ENCODE results near the gene FADS2.

GRCh38 chr11:61883947-61884346, 55.8 kb downstream of the FADS2 start:
- TF ChIP-seq RCOR1 (IDR thresholded peaks at IDR 0.05; ENCODE audit: low read depth, low read length) (no peak), RNF2 (IDR thresholded peaks at IDR 0.05; ENCODE audit: borderline replicate concordance, low read depth) (no peak), RARB (CRISPR knock-in tag; IDR thresholded peaks at IDR 0.05) (no peak), PBX3 (IDR thresholded peaks at IDR 0.05) (no peak), MAFK (IDR thresholded peaks at IDR 0.05; ENCODE audit: partially characterized antibody) (no peak)
- TF ChIP-seq, protein P1, sequence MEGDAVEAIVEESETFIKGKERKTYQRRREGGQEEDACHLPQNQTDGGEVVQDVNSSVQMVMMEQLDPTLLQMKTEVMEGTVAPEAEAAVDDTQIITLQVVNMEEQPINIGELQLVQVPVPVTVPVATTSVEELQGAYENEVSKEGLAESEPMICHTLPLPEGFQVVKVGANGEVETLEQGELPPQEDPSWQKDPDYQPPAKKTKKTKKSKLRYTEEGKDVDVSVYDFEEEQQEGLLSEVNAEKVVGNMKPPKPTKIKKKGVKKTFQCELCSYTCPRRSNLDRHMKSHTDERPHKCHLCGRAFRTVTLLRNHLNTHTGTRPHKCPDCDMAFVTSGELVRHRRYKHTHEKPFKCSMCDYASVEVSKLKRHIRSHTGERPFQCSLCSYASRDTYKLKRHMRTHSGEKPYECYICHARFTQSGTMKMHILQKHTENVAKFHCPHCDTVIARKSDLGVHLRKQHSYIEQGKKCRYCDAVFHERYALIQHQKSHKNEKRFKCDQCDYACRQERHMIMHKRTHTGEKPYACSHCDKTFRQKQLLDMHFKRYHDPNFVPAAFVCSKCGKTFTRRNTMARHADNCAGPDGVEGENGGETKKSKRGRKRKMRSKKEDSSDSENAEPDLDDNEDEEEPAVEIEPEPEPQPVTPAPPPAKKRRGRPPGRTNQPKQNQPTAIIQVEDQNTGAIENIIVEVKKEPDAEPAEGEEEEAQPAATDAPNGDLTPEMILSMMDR (IDR thresholded peaks at IDR 0.05) = no peak
- TF ChIP-seq, protein P2, sequence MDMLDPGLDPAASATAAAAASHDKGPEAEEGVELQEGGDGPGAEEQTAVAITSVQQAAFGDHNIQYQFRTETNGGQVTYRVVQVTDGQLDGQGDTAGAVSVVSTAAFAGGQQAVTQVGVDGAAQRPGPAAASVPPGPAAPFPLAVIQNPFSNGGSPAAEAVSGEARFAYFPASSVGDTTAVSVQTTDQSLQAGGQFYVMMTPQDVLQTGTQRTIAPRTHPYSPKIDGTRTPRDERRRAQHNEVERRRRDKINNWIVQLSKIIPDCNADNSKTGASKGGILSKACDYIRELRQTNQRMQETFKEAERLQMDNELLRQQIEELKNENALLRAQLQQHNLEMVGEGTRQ (IDR thresholded peaks at IDR 0.05) = no peak

All from A549 (cell line).